GOT3 (cell line): ENCODE results near the gene LRRC73.
"Not testable (repeated sequence)": the region's sequence is repeated elsewhere in the genome, so short reads cannot be mapped to it uniquely, and the experiment has no call there.

Source experiments
- DNase-seq: peaks from one replicate; lab custom pipeline; 2025; ENCODE audit warnings: mixed read lengths; lab: John Stamatoyannopoulos, UW

LRRC73 gene

GRCh38 chr6:43492673-43493072, 17.5 kb downstream of the LRRC73 start:
- no peak for DNase-seq

- no peak for DNase-seq
Observed at GRCh38 chr6:43491750-43492661, 18.1 kb downstream of the LRRC73 start.

DNA sequence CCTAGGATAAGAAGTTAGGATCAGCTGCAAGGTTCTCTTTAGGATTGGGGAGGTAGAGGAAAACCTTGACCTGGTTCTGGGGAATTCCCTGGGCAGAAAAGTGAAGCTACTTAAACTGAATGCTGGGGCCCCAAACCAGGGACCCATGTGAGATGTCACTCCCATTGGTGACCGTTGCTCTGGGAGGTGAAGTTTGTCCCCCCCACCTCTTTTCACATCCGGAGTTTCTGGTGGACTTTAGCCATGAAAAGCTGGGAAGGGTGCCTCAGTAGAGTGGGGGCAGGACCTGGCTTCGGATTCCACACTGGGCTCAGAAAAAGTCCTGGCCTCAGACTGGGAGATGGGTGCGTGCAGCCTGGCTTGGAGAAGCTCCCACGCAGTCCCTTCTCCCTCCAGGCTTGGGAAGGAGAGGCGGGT, 19.6 kb downstream of the LRRC73 start:
- no peak for DNase-seq

GRCh38 chr6:43489277-43490072, 20.7 kb downstream of the LRRC73 start:
- no peak for DNase-seq

DNA sequence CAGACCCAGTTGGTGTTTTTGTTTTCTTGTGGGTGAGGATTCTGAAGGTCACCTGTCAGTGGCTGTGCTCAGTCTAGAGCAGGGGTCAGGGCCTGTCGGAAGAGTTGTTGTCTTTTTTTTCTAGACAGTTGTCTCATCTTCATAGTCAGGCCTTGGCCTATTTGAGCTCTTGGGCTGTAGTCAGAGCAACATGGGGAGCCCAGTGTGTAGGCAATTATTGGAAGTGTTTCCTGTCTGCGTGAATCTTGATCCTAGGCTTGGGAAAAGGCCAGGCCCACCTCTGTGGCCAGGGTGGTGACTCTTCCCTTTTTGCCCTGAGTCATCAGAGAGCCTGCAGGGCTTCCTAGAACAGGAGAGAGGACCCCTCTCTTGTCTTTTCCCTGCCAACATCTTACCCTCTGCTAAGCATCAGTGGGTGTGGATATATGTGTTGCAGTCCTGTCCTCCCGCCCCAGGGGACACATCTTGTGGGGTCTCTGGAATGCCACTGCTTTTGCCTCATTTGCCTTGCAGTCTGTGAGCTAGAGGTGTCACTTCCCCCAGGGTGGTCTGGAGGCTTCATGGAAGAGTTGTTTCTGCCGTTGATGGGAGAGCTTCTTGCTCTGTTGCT, 21.4 kb downstream of the LRRC73 start:
- no peak for DNase-seq

DNA sequence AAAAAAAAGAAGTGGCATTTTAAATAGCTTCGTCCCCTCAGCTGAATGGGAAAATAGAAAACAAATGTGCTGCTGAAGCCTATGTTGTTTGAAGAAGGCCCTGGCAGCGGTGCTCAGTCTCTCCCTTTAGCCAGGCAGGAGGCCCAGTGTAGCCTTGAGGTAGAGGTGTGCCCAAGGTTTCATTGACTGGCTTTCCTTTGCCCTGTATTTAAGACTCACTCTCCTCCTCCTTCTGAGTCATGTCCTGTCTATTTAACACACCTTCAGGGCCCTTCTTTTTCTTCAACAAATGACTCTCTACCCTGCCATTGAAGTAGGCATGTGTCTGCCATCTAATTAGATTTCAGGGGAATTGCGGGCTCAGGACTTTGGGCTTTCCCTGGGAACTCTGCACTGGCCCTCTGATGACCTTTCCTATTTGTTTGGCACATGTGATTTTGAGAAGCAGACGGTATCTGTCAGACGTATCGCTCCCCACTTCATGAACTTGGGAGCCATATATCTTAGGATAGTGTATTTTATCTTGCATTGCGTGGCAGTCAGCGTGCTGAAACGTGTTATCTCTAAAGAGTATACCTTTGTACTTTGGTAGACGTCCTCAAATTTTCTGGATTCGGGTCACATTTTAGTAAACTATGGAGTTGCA, 28.4 kb downstream of the LRRC73 start:
- DNase-seq: no peak

DNA sequence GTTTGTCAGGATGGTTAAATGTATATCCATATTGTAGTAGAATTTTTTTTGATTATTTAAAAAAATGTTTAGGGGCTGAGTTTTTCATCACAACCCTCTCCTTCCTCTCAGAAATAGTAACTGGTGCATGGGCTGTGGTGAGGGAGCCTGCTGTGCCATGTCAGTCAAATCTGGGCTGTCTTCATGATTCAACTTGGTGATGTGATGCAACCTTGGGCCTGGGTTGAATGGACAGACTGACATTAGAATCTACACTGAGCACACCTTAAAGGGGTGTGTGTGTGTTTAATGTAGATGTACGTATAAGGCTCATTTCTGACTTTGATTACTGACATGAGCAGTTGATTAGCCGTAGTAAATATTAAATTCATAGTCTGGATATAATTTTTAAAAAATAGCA, 29.1 kb downstream of the LRRC73 start:
- no peak for DNase-seq

DNA sequence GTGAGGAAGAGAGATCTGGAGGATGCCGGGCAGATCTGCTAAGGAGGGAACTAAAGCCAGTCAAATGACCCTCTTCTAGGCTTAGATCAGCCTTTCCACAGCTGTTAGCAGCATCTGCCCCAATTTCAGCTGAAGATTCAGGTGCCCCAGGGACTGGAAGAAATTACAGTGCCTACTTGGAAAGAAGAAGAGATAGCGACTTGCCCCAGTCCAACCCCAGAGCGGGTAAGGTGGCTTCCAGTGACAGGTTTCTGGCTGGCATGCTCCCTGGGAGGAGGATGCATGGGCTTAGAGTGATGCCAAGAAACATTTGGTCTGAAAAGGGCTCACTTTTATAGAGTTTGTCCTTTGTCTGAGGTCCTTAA, 32.2 kb downstream of the LRRC73 start:
- DNase-seq: no peak

DNA sequence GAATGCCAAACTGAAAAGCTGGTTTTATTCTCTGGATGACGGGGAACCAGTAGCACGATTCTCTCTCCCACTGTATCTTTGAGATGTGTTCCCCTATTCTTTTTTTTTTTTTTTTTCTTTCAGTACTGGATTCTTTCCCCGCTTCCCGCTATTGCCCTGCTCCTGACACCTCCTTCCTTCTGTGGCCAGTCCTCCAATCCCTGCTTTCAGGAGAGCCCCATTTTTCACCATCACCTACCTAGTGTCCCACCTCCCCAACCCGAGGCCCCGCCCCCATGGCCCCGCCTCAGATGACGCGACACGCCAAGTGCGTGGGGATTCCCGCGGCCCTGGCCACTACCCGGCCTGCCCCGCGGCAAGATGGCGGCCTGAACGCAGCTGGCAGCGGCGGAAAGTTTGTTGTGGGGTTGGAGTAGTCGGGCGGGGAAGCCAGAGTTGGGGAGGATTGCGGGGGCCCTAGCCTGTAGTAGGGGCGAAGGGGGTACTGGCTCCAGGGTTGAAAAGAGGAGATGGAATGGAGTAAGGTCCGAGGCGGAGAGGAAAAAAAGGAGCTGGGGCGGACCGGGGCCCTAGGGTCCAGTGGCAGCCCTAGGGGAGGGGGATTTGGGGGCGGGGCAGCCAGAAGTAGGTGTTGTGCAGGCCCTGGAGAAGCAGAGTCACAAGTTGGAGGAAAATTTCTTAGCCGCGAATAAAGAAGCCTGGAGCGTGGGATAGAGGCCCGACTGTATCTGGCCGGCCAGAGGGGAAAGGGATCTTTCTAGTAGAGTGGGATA, 32.7 kb downstream of the LRRC73 start, which contains the start of gene TJAP1:
TSS of gene TJAP1 (plus strand) at position 336 of the 773 bp plus-strand sequence. CDS start 21,432 bp downstream, outside the sequence.
- DNase-seq: peak; percentile 43

GRCh38 chr6:43476746-43477145, 33.4 kb downstream of the LRRC73 start:
- DNase-seq: no peak

GRCh38 chr6:43475516-43475915, 34.6 kb downstream of the LRRC73 start:
- no peak for DNase-seq

DNA sequence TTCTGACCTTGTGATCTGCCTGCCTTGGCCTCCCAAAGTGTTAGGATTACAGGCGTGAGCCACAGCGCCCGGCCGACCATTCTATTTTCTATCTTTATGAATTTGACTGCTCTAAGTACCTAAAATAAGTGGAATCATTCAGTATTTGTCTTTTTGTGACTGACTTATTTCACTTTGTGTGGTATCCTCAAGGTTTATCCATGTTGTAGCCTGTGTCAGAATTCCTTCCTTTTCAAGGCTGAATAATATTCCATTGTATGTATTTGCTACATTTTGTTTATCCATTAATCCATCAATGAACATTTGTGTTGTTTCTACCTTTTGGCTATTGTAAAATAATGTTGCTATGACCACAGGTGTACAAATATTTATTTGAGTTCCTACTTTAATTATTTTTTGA, 37.6 kb downstream of the LRRC73 start:
- no peak for DNase-seq

GRCh38 chr6:43471399-43471798, 38.7 kb downstream of the LRRC73 start:
- no peak for DNase-seq

DNA sequence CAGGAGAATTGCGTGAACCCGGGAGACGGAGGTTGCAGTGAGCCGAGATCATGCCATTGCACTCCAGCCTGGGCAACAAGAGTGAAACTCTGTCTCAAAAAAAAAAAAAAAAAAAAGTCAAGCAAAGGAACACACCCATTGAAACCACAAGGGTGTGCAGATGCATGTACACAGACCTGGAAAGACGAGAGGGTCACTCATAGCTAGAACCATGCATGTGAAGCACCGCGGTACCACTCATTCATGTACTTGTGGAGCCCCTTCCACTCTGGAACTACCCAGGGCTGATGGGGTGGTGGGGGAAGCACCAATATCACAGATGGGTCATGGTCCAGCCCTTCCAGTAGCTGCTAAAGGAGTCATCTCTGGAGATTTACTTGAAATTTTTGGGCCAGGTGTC, 40.2 kb downstream of the LRRC73 start:
- no peak for DNase-seq

DNA sequence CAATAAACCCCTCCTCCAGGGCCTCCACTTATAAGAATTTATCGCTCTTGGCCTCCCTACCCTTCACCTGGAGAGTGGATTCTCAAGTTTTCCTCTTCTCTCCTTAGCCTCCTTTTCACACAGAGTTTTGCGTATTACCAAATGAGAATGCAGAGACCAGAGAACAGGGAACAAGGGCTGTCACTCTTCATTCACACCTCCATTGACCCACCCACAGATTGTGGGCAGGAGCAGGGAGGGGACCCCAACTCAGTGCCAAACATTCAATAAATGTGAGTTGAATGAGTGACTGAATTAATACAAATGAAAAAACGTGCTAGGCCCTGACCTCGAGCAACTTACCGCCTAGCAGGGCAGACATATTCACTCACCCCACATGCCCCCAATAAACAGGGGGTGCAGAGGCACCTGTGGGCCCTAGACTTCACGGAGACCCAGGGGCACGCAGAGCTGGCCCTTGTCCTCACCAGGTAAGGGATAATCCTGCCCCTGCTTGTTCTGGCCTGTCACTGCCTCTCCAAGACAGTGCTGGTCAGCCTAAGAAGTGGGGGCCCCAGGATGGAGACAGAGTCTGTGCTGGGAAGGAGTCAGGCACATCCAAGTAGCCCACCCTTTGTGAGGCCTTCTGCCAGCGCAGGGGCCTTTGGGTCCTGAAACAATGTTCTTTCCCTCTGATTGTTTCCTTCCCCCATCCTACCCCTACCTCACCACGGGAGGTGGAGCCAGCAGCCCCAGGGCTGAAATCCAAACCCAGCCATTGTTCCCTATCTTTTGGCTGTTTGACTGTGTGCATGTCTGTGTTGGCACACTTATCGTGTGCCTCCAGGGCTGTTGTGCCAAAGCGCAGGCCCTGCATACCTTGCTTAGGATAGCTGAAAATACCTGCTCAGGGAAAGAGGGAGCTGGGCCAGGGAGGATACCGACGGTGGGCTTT, 41.1 kb downstream of the LRRC73 start:
- DNase-seq: no peak

GRCh38 chr6:43468240-43468639, 41.9 kb downstream of the LRRC73 start:
- no peak for DNase-seq

- no peak for DNase-seq
Observed at GRCh38 chr6:43467752-43468151, 42.4 kb downstream of the LRRC73 start.

- not testable (repeated sequence) for DNase-seq
Observed at GRCh38 chr6:43467265-43467664, 42.9 kb downstream of the LRRC73 start.

GRCh38 chr6:43465948-43466347, 44.2 kb downstream of the LRRC73 start:
- DNase-seq: no peak

DNA sequence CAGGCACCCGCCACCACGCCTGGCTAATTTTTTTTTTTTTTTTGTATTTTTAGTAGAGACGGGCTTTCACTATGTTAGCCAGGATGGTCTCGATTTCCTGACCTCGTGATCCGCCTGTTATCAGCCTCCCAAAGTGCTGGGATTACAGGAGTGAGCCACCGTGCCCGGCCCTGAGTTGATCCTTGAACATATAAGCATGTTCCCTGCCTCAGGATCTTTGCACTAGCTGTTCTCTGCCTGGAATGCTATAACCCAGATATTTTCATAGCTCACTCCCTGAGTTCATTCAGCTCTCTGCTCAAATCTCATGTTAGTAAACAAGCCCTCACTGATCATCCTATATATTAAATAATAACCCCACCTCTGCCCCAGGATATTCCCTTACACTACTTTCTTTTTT, 45.8 kb downstream of the LRRC73 start:
- DNase-seq: no peak
